K562 (cell line): ENCODE data around the gene HSD11B1. TPM values are rescaled to one million over a fixed set of nuclear protein-coding genes. Genes with fewer than 3 reads are reported as not detected.

Experiments
- ATAC-seq: fragments of 200-7000 bp; cut with Tn5 transposase; 3 replicates; pipeline ENCODE4 v1.9.1; 2020; ENCODE audit warnings: moderate library complexity
- BruUV-seq: library from RNA; stranded (reverse); fragments of 400-500 nt; replicated peaks from 2 replicates; lab custom pipeline; 2021; lab: Mats Ljungman, UMichigan
- CTCF ChIA-PET: fragments of 300-600 bp; formaldehyde crosslinking; extraction: SDS; loops from one replicate; lab custom pipeline; 2021; ENCODE audit warnings: low intra/inter-chr PET ratio; lab: Yijun Ruan, JAX
- POLR2A ChIA-PET: fragments of 300-600, 350-650 bp; sonication (Branson Sonifier 250); formaldehyde crosslinking; extraction: SDS; loops from one replicate; lab custom pipeline; 2021; ENCODE audit warnings: antibody characterized with exemption, inconsistent platforms; lab: Yijun Ruan, JAX
- DNase-seq, 4 experiments: peaks; one replicate each; pipeline versions ENCODE4 v3.0.0 to v3.0.0-alpha.2; 2011 to 2018; ENCODE audit warnings: low spot score in 3 of 4, mixed read lengths in 3 of 4; ENCODE audit errors: extremely low read depth in 1 of 4
- FAIRE-seq: peaks from 2 replicates; lab custom pipeline; 2011; peaks lifted over from hg19 to GRCh38; lab: Jason Lieb, UNC
- H2AFZ ChIP-seq: 2 replicates; pipeline ENCODE4 v1.6.0; 2011; ENCODE audit warnings: low read depth, low read length, control low read depth, inconsistent platforms
- H3K27ac ChIP-seq: fragments of 200-600 bp; 3 replicates; pipeline ENCODE4 v1.8.0; 2011; ENCODE audit warnings: low read depth, mild to moderate bottlenecking, control low read depth, inconsistent platforms, low read length, moderate library complexity, mixed read lengths; ENCODE audit errors: extremely low read depth
- H3K27me3 ChIP-seq, 2 experiments: fragments of 300-600 bp in 1 of 2; 2 replicates in 1 of 2; 3 replicates in 1 of 2; pipeline versions ENCODE4 v1.6.0 to v1.8.0; 2011; ENCODE audit warnings: inconsistent platforms in 2 of 2, low read length in 2 of 2, mild to moderate bottlenecking in 1 of 2, mixed read lengths in 1 of 2, moderate library complexity in 1 of 2; ENCODE audit not compliant: control insufficient read depth in 2 of 2, insufficient read depth in 2 of 2
- H3K36me3 ChIP-seq: fragments of 300-600 bp; 3 replicates; pipeline ENCODE4 v1.8.0; 2011; ENCODE audit warnings: mild to moderate bottlenecking, low read length, inconsistent platforms; ENCODE audit not compliant: control insufficient read depth, insufficient read depth
- H3K4me1 ChIP-seq, 2 experiments: fragments of 200-600 bp in 1 of 2; replicated peaks in 1 of 2; 2 replicates in 1 of 2; 3 replicates in 1 of 2; pipeline versions ENCODE4 v1.5.1 to v1.8.0; 2011; ENCODE audit warnings: inconsistent platforms in 2 of 2, low read length in 2 of 2, mild to moderate bottlenecking in 1 of 2, mixed read lengths in 1 of 2, moderate library complexity in 1 of 2; ENCODE audit not compliant: control insufficient read depth in 2 of 2, insufficient read depth in 2 of 2
- H3K4me2 ChIP-seq: 2 replicates; pipeline ENCODE4 v1.6.1; 2011; ENCODE audit warnings: low read length, control low read depth, inconsistent platforms, mixed read lengths; ENCODE audit not compliant: insufficient read depth
- H3K4me3 ChIP-seq: fragments of 200-600 bp; sonication (generic), shearing (Covaris generic); 2 replicates; pipeline ENCODE4 v1.5.1; 2016; ENCODE audit warnings: control low read depth, inconsistent platforms
- H3K79me2 ChIP-seq: fragments of 200-600 bp; 3 replicates; pipeline ENCODE4 v1.8.0; 2011; ENCODE audit warnings: low read length, inconsistent platforms; ENCODE audit not compliant: control insufficient read depth, insufficient read depth
- H3K9ac ChIP-seq, 2 experiments: 2 replicates each; pipeline versions ENCODE4 v1.6.0 to v1.6.1; 2011; ENCODE audit warnings: low read depth in 2 of 2, low read length in 2 of 2, control low read depth in 1 of 2, inconsistent platforms in 1 of 2, mild to moderate bottlenecking in 1 of 2, mixed read lengths in 1 of 2; ENCODE audit not compliant: insufficient read depth in 1 of 2
- H3K9me1 ChIP-seq: one replicate; pipeline ENCODE4 v1.6.0; 2011; ENCODE audit warnings: inconsistent platforms, mild to moderate bottlenecking, low read length, moderate library complexity; ENCODE audit not compliant: control insufficient read depth, insufficient read depth
- H3K9me3 ChIP-seq: replicated peaks from 2 replicates; pipeline ENCODE4 v1.5.1; 2011; ENCODE audit warnings: low read depth, low read length, inconsistent platforms; ENCODE audit not compliant: control insufficient read depth, insufficient read depth
- H4K20me1 ChIP-seq: replicated peaks from 2 replicates; pipeline ENCODE4 v1.6.1; 2011; ENCODE audit warnings: low read length, inconsistent platforms, mixed read lengths; ENCODE audit not compliant: control insufficient read depth, insufficient read depth
- E2F8 ChIP-seq: fragments of 450-650 bp; IDR thresholded peaks from 2 replicates; pipeline ENCODE4 v1.7.1; 2018; ENCODE audit warnings: mild to moderate bottlenecking, low read depth; ENCODE audit not compliant: partially characterized antibody
- RAD21 ChIP-seq, 2 experiments: fragments of 250-450 bp in 1 of 2; fragments of 450-650 bp in 1 of 2; sonication (Bioruptor Pico) in 1 of 2; formaldehyde crosslinking in 1 of 2; IDR thresholded peaks in 1 of 2; conservative IDR thresholded peaks in 1 of 2; 2 replicates each; pipeline versions ENCODE4 v1.4.0 to v1.8.0; 2020 to 2022; ENCODE audit warnings: mild to moderate bottlenecking in 2 of 2, moderate library complexity in 1 of 2
- ZNF589 ChIP-seq: fragments of 200-800 bp; sonication (Bioruptor generic); IDR thresholded peaks from 2 replicates; pipeline ENCODE4 v1.6.1; 2016; ENCODE audit warnings: low read depth, missing genetic modification characterization, missing compliant biosample characterization
- WGBS: fragments of 100-300 bp; shearing (Covaris generic); methylation state at CpG from one replicate; pipeline ENCODE4 v1.1.6; 2016; ENCODE audit warnings: low coverage, mixed read lengths; ENCODE audit not compliant: insufficient coverage; ENCODE audit errors: missing lambda C conversion rate; 5-methylcytosine and 5-hydroxymethylcytosine counted together
- in situ Hi-C: fragments of 300-500 bp; cut with MboI; formaldehyde crosslinking; loops from 4 replicates; pipeline ENCODE4 v1.15.0; 2018; ENCODE audit warnings: inconsistent platforms, mixed read lengths
- intact Hi-C: fragments of 100-400 bp; cut with micrococcal nuclease; formaldehyde crosslinking; loops from 2 replicates; pipeline ENCODE4 v1.14.2; 2022
- polyA plus RNA-seq, 8 experiments: library from polyadenylated mRNA; depleted of rRNA in 4 of 8; stranded (reverse) in 5 of 8; unstranded in 3 of 8; fragments of >200 nt; fragmentation: Nextera tagmentation in 2 of 8; fragmentation: Illumina TruSeq in 1 of 8; extraction: Ambion mirVana in 2 of 8; extraction: Trizol in 1 of 8; gene quantifications; 2 replicates each; pipeline versions ENCODE4 v1.2.1 to v1.2.3, GENCODE V29; 2011 to 2014; ENCODE audit warnings: inconsistent platforms in 1 of 8, missing spikeins in 1 of 8
- total RNA-seq, 7 experiments: library from RNA; depleted of rRNA in 6 of 7; stranded (reverse); fragments of >200 nt in 6 of 7; fragmentation: Illumina TruSeq in 2 of 7; extraction: Trizol in 2 of 7; gene quantifications; 2 replicates each; pipeline versions ENCODE4 v1.2.1 to v1.2.3, GENCODE V29; 2011 to 2021; ENCODE audit warnings: low replicate concordance in 1 of 7

The HSD11B1 gene
- total and polyA plus RNA-seq, 9 of the 15 experiments (the other 6 are each of a cell fraction or from before 2014, with no cell fraction given): 0.04 to 0.16 TPM; not detected in 7

DNA sequence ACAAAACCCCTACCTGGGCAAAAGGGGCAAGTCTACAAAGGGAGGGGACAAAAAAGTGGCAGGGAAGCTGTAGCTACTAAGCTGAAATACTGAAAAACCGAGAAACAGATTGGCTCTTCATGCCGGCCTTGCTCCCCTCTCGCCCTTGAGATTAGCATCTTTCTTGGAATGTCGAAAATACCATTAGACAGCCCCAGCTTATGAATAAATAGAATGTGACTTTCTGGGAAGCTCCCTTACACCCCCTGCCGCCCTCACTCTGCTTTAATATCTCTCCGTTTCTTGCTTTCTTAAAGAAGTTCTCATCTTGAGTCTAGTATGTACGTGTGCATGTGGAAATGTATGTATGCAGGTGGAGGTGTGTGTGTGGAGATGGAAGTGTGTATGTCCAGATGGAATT lies 65.3 kb downstream of the HSD11B1 start:
- peak overlapping the region; percentile 61; the same call in 1 of the 2 replicates for H2AFZ ChIP-seq
- FAIRE-seq (peak; percentile 69), ATAC-seq (no peak), DNase-seq (no peak)
- TF ChIP-seq RAD21 (CRISPR knock-in tag; conservative IDR thresholded peaks at IDR 0.05 in 1 of 2, IDR thresholded peaks at IDR 0.05 in 1 of 2): peak; percentile 6 to 27; a peak in 1 of 4 replicates
- TF ChIP-seq E2F8: no peak
- TF ChIP-seq ZNF589 (CRISPR knock-in tag): 0 out of 2 replicates have a peak, but pooled peaks have one; percentile 58
- H3K9ac ChIP-seq: no peak overlapping the region
- no peak overlapping the region for H3K27ac ChIP-seq
- no peaks in the 10 kb centered on the region for H3K9me1 ChIP-seq
- H3K4me2 ChIP-seq: no peak overlapping the region
- intact Hi-C loops (no loop called here), in situ Hi-C loops (no loop called here)
- H3K9me3 ChIP-seq: no peaks in the 10 kb centered on the region; the same call in 1 of the 2 replicates
- H4K20me1 ChIP-seq: no peaks in the 10 kb centered on the region
- no peaks in the 10 kb centered on the region; a peak in 2 of 5 replicates for H3K4me1 ChIP-seq
- no peak overlapping the region for H3K4me3 ChIP-seq
- H3K79me2 ChIP-seq: no peaks in the 10 kb centered on the region
- ChIA-PET POLR2A (interaction anchor here (1.5 kb wide), 1 partner anchor 14 kb away, joined by 5 read pairs; the partner anchor contains the start of gene TRAF3IP3), CTCF (no interaction called here)
- H3K27me3 ChIP-seq: peaks cover 3 to 27% of the 10 kb centered on the region in 2 experiments; a peak in 4 of 5 replicates
- WGBS: 6% methylated on average over 7 of the region's 7 CpGs
- BruUV-seq: no TSS peak
- H3K36me3 ChIP-seq: no peaks in the 10 kb centered on the region
